Choroid plexus epithelial cell (primary cell): ENCODE results near the gene GOLGA8N.
A peak's percentile ranks its signal among the peaks of the same experiment; 100 is the strongest.

ENCODE experiments used
- DNase-seq: peaks from one replicate; pipeline ENCODE4 v3.0.0-alpha.2; 2010; ENCODE audit warnings: low read depth
- H3K4me3 ChIP-seq: 2 replicates; pipeline ENCODE4 v1.5.1; 2011; ENCODE audit warnings: low read depth, mild to moderate bottlenecking, control low read depth, low read length, moderate library complexity
- TF ChIP-seq, protein P1 (sequence below): conservative IDR thresholded peaks from 2 replicates; pipeline ENCODE4 v1.5.1; 2011; ENCODE audit warnings: low read depth, mild to moderate bottlenecking, control low read depth, inconsistent platforms, low read length, moderate library complexity

GOLGA8N gene

DNA sequence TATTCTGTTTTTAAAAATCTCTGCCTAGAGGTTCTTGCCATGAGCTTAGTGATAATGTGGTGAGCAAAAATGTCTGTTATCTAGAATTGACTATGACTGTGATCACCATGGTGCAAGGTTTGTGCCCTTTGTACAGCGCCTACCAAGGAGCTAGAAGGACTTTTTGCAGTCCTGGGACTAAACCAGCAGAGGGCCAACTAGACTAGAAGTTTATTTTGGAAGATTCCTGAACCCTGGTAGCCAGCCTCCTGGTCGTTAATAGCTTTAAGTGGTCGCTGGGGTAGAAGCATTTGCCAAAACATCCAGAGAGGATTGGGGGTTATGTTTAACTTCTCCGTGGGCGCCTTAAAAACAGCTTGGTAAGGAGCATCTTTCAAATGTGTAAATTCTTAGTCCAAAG, 56.1 kb downstream of the GOLGA8N start:
- peak; percentile 62 for DNase-seq
- no peak overlapping the region for H3K4me3 ChIP-seq
- TF ChIP-seq, protein P1, sequence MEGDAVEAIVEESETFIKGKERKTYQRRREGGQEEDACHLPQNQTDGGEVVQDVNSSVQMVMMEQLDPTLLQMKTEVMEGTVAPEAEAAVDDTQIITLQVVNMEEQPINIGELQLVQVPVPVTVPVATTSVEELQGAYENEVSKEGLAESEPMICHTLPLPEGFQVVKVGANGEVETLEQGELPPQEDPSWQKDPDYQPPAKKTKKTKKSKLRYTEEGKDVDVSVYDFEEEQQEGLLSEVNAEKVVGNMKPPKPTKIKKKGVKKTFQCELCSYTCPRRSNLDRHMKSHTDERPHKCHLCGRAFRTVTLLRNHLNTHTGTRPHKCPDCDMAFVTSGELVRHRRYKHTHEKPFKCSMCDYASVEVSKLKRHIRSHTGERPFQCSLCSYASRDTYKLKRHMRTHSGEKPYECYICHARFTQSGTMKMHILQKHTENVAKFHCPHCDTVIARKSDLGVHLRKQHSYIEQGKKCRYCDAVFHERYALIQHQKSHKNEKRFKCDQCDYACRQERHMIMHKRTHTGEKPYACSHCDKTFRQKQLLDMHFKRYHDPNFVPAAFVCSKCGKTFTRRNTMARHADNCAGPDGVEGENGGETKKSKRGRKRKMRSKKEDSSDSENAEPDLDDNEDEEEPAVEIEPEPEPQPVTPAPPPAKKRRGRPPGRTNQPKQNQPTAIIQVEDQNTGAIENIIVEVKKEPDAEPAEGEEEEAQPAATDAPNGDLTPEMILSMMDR, result peak; percentile 78

DNA sequence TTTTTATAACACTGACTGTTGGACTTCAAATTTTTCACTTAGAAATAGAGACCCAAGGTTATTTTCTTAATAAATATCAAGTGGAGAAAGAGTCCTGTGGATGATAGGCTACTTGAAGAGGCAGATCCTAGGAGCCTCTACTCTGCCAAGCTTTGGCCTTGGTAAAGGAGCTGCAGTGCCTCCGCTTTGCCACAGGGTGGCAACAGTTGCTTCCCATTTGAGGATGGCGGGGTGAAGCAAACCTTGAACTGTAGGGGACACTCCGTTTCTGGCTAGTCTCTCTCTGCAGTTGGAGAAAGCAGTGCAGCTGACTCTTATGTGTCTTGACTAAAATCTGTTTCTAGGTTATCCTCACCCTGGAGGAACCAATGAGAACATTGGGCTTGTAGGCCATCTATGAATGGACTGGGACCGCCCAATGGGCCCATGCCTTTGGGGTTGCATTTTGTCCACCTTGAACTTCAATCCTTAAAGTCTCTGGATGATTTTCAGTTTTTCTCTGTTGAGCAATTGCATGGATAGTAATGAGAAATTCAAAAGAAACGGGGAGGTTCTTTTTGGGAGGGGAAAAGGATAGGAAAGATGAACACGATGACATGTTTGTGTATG, 58.1 kb downstream of the GOLGA8N start:
- H3K4me3 ChIP-seq, result no peak overlapping the region
- peak; percentile 82 for DNase-seq
- TF ChIP-seq, protein P1, result peak; percentile 99

DNA sequence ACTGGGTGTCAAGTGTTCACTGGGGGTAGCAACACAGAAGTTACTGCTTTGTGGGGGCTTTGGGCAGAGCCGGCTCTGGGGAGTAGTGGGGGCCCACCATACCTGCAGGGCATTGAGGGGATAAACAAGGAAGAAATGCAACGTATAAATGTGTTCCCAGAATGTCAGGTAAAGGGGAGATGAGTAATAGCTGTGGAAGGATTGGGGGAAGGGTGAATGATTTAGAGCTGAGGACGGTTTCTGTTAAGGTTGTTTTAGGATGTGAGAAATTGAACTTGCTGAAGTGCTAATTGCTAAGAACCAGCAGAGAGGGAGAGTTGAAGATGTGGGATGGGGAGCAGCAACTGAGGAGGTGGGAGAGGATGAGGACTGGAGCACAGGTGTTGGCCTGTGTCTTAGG, 58.9 kb downstream of the GOLGA8N start:
- no peak for DNase-seq
- no peak overlapping the region for H3K4me3 ChIP-seq
- TF ChIP-seq, protein P1, result no peak

DNA sequence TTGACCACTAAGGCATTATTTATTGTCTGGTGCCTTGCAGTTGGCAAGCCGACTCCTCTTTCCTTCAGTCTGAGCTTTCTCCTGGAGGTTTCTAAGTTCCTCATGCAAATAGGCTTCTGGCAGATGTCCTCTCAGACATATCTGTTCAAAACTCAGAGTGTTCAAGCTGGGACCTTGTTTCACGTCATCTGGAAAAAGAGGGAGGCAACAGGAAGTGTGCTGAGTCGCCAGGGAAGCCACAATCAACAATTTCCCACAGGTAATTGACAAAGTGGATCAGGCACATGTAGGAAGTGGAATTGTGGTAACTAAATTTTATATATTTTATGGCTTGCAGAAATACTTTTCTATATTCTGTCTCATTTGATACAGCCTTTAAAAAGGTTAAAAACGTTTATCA, 62.8 kb downstream of the GOLGA8N start:
- DNase-seq, result no peak
- TF ChIP-seq, protein P1, result no peak
- no peak overlapping the region for H3K4me3 ChIP-seq

DNA sequence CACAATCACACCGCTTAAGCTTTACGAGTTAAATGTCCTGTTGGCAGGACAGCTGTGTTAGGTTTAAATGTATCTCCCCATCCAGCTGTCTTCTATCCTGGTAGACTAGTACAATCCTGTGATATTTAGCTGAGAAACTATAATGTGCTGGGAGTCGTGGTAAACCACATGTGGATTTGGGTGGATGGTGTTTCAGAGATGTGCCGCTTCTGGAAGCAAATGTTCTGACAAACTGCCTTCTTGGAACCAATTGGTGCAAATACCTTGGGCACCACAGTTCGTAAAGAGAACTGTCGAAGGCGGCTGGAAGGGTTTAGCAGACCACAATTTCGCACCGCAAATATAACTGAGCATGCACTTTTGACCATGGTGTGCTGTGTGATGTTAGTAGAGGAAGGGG, 63.2 kb downstream of the GOLGA8N start:
- no peak for DNase-seq
- TF ChIP-seq, protein P1, result no peak
- H3K4me3 ChIP-seq, result no peak overlapping the region
